SHP77 (cell line): Measurements from ENCODE around the gene PLPP2.

Experiments used
- DNase-seq, 2 experiments: peaks; one replicate each; lab custom pipeline; 2025; lab: John Stamatoyannopoulos, UW

PLPP2 gene

DNA sequence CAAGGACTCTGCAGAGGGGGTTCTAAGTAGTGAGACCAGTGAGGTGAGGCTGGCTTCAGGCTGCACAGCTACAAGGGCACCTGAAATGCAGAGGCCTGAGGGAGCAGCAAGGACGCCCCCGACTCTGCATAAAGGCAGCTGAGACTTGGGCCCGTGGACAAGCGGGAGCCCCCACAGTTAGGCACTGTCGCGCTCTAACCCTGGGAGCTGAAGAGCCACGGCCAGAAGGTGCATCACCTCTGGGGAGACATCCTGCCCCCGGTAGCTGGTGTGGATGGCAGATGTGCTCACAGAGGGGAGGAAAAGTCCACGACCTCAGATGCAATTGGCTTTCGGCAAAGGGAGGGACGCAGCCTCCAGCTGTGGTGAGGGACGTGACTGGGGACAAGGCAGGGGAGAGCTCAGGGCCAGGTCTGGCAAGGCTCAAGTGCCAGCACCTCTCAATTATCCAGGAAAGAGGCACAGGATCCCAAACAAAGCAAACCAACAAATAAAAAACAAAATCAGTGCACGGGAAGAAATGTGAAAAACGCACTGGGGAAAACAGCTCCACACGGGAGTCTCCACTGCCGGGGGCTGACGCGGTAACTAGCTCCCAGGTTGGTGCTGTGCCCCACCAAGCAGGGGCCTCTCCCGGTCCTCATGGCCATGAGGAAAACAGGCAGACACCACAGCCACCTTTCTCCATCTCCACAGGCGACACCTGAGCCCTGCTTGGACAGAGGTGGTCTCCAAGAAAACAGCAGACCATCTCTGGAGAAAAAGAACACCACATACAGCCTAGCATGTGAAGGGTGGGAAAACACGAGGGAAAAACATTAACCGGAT is 23.0 kb upstream of the PLPP2 start:
- no peak for DNase-seq

DNA sequence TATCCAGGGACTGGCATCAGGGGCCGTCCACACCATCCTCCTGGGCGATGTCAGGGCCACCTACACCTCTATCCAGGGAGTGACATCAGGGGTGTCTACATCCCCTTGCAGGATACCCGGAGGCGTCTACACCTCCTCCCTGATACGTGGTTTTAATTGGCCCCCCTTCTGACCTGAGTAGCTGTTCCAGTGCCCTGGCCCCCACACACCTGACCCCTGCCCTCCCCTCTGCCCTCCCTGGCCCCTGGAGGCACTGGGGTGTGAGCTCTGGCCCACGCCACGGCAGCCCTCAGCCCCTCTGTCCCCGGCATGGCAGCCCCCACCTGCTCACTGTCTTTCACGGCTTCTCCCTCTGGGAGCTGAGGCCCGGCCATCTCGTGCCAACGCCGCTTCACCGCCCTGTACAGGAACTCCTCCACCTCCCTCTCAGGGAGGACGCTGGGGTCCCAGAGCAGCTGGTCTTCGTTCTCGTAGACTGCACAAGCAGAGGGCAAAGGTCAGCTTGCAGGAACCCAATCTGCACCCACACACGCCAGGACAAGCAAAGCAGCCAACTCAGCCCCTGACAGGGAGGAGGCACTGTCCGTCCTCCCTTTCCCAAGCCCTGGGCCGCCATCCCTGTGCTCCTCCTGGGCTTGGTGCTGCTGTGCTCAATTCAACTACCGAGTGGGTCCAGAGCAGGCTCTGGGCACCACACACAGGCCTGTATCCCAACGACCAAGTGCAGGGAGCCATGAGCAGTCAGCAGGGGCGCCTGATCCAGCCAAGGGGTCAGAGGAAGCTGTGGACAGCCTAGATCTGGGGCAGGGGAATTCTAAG is 22.2 kb upstream of the PLPP2 start:
- no peak for DNase-seq

DNA sequence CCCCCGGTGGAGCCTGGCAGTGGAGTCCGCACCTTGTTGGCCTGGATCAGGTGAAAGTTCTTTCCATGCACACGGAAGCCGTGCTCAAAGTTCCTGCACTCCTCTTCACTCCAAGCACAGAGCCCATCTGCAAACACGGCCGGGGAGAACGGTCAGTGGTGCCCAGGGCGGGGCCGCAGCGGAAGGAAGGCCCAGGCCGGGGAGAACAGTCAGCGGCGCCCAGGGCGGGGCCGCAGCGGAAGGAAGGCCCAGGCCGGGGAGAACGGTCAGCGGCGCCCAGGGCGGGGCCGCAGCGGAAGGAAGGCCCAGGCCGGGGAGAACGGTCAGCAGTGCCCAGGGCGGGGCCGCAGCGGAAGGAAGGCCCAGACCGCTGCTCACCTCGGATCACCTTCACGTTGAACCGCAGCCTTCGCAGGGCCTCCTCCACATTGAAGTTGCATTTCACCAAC is 20.6 kb upstream of the PLPP2 start:
- no peak for DNase-seq

DNA sequence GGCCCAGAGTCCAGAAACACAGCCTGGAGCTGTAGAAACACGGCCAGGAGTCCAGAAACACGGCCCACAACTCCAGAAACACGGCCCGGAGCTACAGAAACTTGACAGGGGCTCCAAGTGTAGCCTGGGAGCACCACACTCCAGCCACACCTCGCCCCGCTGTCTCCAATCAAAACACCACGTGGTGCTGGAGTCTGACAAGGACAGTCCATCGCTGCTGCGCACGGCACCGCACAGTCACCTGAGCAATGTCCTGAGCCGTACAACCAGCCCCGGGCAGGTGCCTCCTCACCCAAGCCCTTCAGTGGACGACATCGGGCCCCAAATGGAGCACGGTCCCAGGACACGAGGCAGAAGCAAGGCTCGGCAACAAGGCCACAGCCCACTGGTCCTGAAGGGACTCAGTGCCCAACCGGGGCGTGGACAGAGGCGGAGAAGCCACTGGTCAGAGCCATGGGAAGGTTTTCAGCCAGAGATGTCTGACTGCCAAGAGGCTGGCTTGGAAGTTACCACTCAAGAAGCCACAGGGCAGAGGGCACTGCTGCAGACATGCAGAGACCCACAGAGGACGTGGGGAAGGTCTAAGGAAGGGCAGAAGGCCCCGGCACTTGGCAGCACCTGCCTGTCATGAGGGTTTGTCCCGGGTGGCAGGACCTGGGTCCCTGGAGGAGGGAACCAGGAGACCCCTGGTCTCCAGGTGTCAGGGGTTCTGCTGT is 19.7 kb upstream of the PLPP2 start:
- no peak for DNase-seq

DNA sequence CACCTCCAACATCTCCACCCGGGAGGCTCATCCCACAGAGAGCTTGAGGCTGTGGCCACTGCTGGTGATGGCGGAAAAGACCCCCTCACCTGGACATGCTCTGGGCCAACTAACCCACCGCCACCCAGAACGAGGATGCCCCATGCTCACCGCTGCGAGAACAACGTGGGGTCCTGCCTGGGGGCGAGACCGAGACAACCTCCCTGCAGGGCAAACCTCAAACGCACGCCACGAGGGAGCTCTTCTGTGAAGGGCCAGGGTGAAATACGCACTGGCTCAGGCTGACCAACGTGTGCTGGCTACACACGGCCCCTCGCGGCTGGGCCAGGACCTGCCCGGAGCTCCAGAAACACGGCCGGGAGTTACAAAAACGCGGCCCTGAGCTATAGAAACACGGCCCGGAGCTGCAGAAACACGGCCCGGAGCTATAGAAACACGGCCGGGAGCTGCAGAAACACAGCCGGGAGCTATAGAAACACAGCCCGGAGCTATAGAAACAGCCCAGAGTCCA is 19.0 kb upstream of the PLPP2 start:
- DNase-seq: no peak

DNA sequence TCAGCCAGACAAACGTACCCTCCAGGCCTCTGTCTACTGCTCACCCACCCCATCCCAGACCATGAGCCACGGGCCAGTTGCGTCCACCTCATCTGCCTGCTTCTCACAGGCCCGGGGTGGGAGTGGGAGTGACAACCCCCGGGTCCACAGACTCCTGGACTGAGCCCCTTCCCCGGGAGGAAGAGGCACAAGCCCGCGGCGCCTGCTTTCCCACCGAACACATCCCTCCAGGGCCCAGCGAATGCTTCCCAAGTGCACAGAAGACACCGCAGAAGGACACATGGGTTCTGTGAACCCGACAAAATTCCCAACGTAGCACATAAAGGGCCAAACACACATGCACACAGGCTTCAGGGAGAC is 18.0 kb upstream of the PLPP2 start:
- no peak for DNase-seq

DNA sequence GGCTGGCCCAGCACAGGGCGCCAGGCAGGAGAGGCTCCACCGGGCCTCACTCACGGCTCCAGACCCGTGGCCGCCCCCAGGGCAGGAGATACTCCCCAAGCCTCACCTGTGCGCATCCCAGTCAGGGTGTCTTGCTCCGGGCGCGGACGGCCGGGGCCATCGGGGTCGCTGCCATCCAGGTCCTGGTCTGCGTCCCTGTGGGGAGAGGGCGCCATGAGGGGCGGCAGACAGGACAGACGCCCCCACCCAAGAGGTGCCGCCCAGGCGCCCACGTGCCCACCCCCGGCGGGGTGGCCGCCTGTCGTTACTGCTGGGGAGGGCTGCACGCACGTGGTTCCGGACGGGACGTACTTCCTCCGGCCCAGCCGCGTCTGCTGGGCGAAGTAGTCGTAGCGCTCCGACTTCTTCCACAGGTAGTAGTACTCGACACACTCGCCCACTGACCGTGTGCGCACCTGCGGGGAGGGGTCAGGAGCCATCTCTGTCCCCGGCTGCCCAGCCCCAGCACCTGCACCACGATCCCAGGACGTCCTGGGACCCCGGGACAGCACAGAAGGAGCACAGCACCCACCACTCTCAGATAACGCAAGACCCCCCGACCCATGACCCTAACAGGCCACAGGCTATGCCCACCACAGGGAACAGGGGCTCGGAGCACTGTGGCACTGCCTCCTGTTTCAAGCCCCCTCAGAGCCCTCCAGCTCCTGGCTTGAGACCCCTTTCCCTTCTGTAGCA is 17.4 kb upstream of the PLPP2 start:
- no peak for DNase-seq

DNA sequence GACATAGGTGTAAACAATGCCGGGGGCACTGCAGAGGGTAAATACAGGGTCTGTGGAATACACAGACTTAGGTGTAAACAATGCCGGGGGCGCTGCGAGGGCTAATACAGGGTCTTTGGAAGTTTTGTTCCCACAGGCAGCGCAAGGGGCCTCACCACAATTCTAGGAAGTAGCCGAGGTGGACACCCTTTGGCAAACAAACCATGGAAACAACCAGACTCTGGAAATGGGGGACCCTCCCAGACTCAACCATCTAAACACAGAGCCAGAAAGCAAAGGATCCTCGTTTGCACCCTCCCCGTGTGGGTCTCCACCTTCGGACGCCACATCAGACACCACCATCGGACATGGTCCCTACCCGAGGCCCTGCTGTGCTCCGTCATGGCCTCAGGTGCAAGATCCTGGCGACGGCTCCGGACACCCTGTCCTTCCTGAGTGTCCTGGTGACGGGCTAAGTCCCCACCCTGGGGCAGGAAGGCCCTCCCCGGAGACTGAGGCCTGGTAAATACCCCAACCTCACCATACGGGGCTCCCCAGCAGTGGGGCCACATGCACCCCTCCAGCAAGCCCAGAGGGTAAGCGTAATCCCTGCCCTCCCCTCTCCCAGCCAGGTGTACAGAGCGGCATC is 16.7 kb upstream of the PLPP2 start:
- DNase-seq: no peak

DNA sequence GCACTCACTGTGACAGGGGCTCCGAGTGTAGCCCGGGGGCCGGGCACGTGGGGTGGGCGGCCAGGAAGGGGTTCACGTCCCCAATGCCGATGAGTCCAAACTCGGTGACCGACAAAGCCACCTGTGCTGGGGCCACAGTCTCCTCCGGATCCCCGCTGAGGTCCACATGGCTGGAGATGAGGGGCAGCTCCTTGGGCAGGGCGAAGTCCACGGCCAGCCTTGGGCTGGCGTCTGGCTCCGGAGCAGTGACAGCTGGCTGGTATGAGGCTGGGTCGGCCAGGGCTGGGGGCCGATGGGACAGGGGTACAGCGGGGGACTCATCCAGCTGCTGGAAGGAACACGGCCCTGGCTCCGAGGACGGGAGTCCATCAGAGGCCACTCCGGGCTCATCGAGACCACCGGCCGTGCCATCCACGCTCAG is 15.9 kb upstream of the PLPP2 start:
- DNase-seq: no peak

DNA sequence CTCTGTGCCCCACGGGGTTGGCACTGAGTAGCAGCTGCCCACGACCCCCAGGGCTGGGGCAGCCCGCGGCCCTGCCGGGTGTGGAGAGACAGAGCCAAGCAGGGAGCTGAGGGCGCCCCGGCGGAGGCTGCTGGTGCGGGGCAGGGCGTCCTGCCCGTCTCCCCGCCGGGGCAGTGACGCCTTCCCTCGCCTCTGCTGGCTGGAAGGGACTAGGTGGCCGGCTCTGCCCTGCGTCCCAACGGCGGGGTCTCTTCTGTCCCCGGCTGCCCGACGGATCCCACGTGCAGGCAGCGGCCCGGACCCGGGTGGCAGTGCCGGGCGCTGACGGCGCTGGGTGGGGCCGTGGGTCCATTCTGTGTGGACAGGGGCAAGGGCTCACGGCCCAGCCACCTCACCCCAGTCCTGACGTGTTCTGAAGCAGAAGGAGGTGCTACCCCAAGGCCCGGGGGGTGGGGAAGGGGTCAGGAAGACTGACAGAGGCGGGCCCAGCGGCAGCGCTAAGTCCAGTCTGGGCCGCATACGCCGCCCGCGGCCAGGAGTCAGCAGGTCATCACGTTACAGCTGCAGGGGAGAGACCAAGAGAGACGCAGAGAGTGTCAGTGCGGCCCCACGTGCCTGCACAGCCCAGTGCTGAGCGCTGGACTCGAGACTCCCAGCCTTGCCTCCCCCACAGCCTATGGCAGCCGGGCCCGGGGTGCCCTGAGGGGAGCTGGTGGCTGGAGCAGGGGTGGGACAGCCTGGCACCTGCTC is 15.1 kb upstream of the PLPP2 start:
- no peak for DNase-seq

DNA sequence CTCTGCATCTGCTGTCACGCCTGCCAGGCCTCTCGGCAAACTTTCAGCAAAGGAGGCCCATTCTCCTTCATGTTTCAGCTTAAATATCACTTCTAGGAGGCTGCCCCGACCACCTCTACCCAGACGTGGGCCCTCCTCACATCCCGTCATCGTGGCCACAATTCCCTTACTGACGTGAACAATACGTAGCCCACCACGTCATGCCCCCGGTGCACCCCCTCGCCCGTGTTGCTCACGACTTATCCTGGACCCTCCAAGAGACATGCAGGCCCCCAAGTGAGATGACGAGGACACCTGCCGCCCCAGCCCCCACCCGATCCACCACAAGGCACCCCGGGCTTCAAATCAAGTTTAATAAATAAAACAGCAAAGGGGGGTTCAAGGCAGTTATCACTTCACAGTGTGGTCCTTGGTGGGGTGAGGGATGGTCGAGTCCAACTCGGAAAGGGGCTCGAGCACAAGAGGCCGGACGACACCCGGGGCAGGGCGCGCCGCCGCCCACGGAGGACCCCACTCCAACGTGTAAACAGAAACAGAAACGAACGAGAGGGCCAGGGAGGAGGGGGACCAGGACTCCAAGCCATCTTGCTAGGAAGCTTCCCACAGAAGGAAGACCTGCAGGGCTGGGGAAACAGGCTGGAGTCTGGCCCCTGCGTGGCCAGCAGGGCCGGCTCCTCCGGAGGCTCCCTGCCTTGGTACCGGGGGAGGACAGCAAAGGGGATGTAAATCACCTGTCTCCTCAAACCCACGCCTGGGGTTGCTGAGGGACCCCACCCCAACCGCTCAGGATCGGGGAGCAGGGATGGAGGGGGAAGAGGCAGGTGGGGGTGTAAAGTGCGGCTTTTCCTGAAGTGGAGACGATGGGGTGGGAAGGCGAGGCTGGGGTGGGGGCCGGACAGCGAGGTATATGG is 14.3 kb upstream of the PLPP2 start:
- no peak for DNase-seq

DNA sequence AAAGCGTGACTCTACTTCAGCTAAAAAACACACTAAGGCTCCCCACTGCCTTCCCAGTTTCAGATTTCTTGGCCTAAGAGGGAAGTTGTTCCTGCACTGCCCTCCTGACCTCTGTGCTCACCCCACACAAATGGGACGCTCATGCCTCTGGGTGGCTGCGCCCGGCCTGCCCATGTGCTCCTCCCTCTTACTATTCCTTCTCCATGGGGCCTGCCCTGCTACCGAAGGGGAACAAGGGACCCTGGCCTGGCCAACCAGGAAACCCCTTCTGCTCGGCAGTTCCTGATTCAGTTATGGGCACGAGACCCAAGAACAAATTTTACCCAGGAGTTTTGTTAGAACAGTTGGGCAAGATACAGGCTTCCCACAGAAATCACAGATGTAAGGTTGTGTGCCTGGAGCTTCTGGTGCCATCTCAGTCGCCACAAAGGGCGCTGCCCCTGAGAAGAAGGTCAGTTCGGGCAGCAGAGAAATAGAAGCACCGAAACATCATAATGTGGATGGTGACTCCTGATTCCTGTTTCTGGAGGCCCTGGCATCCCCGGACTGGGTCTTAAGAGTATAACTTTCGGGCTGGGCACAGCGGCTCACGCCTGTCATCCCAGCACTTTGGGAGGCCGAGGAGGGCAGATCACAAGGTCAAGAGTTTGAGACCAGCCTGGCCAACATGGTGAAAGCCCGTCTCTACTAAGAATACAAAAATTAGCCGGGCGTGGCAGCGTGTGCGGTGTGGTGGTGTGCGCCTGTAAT is 5.4 kb upstream of the PLPP2 start:
- DNase-seq: no peak

DNA sequence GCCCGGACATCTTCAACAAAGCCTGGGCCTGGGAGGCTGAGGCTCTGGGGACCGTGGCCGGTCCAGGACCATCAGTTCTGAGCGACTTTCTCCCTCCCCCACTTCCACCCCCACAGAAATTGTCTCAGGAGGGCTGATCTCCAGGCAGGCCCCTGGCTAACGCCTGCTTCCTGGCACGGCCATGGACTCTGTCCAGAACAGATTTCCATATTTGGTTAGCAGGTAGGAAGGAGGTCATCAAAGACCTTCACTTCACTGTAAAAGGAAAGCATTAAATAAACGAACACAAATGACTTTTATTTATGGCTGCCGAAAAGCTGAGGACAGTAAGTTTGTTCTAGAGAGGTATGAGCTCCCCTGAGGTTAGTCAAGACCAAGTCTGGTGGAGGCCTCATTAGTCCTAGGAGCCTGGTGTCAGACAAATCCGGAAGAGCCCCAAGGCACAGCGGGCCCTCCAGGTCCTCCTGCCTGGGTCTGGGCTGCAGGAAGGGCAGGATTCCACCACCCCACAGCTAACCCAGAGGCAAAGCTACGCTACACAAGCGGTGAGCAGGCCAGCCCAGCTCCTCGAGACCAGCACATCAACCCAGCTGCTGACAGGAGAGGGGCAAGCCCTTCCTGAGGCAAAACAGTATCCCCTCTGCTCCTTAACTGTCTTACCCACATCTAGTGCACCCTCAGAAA is 4.6 kb upstream of the PLPP2 start:
- DNase-seq: no peak

DNA sequence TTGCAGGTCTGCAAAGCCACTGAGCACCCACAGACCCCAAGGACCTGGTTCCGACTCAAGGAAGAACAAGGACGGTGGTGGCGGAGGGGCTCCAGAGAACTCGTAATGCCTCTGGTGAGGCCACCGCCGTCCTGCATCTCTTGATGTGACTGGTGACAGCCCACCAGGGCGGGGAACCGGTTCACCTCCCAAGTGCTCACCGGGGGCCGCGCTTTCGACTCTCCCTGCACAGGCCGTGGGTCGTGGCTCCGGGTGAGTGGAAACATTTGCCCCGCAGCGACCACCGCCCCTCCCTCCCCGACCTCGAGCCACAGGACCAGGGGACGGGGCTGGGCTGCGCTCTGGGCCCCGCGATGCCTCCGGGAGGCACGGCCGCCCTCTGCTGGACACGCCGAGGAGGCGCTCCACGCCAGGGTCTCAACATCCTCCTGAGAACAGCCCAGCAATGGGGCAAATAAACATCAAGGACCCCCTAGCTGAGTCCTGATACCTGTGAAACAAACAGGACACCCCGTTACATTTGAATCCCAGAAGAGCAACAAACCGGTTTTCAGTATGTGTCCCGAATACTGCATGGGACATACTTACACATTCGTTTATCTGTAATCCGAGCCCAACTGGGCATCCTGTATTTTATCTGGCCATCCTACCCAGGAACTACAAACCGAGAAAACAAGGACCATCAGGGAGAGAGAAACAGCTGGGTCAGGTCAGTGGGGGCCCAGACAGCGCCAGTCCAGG is 3.9 kb upstream of the PLPP2 start:
- DNase-seq: no peak

DNA sequence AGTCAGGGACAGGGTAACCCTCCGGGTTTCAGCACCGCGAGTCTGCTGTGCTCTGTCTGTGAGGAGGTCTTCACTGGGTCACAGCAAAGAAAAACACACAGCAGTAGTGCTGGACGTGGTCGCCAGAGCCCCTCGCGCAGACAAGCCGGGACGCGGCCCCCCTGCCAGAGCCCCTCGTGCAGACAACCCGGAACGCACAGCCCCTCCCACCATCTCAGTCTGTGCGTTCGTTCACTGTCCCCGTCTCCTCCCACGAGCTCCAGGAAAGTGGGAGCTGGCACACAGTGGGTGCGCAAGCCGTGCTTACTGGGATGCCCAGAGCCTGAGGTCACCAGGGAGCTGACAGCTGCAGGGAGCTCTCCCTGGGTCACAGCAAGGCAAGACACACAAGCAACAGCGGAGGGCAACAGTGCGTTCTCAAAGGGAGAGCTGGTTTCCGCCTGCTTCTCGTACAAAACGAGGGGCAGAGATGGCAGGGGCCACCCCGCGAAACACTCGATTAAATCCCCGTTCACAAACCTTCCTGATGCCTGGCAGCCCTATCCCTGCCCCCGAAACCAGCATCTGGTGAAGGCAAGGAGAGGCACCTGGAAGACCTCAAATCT is 3.2 kb upstream of the PLPP2 start:
- no peak for DNase-seq

DNA sequence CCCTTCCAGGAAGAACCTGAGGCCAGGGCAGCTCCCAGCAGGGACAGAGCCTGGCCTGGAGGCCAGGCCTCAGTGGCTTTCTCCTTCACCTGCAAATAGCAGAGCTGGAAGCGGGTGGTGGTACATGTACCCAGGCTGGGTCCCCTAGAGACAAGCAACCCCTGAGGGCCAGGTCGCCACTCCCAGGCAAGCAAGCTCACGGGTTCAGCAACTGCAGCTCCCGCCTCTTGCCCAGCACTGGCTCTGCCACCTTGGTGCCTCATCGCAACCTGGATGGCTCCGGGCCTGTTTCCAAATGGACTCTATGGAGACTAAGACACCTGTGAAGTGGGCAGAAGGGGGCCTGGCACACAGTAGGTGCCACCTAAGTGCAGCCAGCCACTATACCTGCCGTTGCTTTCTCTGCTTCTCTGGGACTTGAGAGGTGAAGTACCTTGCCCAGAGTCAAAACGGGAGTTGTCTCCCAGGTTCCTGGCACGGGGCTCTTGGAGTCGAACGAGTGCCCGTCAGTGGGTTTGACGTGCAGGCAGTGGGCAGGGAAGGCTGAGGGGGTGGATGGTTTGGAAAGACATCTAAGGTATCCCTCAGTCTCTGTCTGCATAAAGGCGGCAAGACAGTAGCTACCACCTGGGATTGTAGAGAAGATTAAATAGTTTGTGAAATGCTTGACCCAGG is 2.4 kb upstream of the PLPP2 start:
- no peak for DNase-seq
